Measurements from ENCODE around the gene CACNA1F.

Gene CACNA1F

DNA sequence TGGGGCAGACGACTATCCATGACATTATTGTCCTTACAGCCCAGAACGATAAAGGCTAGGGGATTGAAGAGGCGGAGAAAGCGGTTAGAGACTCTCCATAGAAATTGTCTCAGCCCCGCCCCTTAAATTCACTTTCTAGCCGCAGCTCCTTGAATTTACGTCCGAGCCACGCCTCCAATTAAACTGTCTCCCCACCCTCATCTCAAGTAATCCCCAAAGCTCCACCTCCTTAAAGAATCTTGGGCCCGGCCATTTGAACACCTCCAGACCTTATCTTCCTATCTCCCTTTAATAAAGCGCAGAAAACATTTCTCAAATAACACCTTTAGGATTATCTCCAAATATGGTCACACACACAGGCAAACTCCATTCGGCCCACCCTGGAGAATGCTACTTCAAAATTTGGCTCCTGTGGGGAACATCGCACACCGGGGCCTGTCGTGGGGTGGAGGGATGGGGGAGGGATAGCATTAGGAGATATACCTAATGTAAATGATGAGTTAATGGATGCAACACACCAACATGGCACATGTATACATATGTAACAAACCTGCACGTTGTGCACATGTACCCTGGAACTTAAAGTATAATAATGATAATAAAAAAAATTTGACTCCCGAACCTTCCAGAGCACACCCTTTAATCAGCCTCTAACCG is 77.8 kb downstream of the CACNA1F start:
- no peak for DNase-seq (ENCODE audit: low read depth in 1 of 2, low spot score in 1 of 2)
